ENCODE results near the gene LOXL4. TPM values are rescaled to one million over a fixed set of nuclear protein-coding genes. Genes with fewer than 3 reads are reported as not detected.
A peak's percentile ranks its signal among the peaks of the same experiment; 100 is the strongest.

The LOXL4 gene
- total RNA-seq, 1 donor from 2014 or later: 6.2 TPM

DNA sequence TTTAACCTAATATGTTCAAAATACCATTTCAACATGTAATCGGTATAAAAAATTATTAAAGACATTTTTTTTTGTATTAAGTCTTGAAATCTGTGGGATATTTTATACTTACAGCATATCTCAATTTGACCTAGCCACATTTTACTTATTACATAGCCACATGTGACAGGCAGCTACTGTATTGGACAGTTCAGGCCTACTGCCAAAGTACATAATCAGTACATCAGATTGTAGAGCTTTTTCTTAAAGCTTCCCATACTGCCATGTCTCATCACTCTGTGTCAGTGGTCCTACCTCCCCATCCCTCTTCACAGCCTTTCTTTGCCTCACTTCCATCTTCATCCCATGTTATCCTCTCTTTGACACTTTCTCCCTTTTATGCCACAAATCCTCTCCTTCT lies 43.0 kb downstream of the LOXL4 start:
- intact Hi-C loops (cut with DNase I): no loop called here
- no peaks in the 10 kb centered on the region for H3K9me3 ChIP-seq
- H3K27me3 ChIP-seq: no peaks in the 10 kb centered on the region
- H3K27ac ChIP-seq: no peak overlapping the region
- ATAC-seq: no peak
- H3K4me1 ChIP-seq: no peaks in the 10 kb centered on the region
- TF ChIP-seq, protein P1, sequence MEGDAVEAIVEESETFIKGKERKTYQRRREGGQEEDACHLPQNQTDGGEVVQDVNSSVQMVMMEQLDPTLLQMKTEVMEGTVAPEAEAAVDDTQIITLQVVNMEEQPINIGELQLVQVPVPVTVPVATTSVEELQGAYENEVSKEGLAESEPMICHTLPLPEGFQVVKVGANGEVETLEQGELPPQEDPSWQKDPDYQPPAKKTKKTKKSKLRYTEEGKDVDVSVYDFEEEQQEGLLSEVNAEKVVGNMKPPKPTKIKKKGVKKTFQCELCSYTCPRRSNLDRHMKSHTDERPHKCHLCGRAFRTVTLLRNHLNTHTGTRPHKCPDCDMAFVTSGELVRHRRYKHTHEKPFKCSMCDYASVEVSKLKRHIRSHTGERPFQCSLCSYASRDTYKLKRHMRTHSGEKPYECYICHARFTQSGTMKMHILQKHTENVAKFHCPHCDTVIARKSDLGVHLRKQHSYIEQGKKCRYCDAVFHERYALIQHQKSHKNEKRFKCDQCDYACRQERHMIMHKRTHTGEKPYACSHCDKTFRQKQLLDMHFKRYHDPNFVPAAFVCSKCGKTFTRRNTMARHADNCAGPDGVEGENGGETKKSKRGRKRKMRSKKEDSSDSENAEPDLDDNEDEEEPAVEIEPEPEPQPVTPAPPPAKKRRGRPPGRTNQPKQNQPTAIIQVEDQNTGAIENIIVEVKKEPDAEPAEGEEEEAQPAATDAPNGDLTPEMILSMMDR (IDR thresholded peaks at IDR 0.05): no peak
- no peak for DNase-seq
- no peaks in the 10 kb centered on the region for H3K36me3 ChIP-seq
- no peak overlapping the region for H3K4me3 ChIP-seq

DNA sequence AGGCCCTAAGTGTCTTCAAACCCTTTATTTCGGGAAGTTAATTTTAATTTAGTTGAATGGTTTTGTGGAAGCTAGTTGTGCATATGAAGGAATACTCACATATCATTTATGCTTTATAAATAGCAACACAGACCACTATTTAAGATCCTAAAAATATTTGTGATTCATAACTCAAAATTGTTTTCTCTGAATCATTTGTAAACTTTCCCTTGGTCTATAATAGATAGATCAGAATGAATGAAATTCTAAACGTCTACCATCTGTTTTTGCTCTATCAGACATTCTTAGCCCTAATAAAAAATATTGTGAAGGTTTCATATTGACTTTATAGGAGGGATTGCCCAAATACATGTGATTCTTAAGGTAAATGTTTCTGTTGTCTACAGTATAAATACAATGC lies 43.5 kb downstream of the LOXL4 start:
- no peak for DNase-seq
- no peak for ATAC-seq
- H3K27ac ChIP-seq: no peak overlapping the region
- H3K4me3 ChIP-seq: no peak overlapping the region
- no peaks in the 10 kb centered on the region for H3K27me3 ChIP-seq
- intact Hi-C loops (cut with DNase I): no loop called here
- no peaks in the 10 kb centered on the region for H3K9me3 ChIP-seq
- no peaks in the 10 kb centered on the region for H3K4me1 ChIP-seq
- H3K36me3 ChIP-seq: no peaks in the 10 kb centered on the region
- TF ChIP-seq, protein P1 (IDR thresholded peaks at IDR 0.05): no peak

DNA sequence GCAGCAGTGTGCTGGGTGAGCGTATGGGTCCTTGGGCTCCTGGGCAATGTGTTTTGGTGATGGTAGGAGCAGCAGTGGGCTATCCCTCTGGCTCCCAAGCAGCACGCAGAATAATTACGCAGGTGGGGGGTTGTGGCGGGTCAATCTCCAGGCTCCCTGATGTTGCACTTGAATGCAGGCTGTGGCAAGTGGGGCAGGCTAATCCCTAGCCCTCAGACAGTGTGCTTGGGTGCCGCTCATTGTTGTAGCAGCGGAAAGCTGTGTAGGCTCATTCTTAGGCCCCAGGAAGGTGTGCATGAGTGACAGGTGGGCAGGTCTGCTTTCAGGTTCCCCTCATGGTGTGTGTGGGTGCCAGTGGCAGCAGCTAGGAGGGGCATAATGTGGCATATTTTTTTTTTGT lies 44.1 kb downstream of the LOXL4 start:
- Histone ChIP-seq H3K9me3 (no peaks in the 10 kb centered on the region), H3K27ac (no peak overlapping the region), H3K4me3 (no peak overlapping the region), H3K4me1 (no peaks in the 10 kb centered on the region), H3K36me3 (no peaks in the 10 kb centered on the region), H3K27me3 (no peaks in the 10 kb centered on the region)
- intact Hi-C loops (cut with DNase I): no loop called here
- DNase-seq (no peak), ATAC-seq (peak; percentile 21)
- TF ChIP-seq, protein P1 (IDR thresholded peaks at IDR 0.05): no peak

DNA sequence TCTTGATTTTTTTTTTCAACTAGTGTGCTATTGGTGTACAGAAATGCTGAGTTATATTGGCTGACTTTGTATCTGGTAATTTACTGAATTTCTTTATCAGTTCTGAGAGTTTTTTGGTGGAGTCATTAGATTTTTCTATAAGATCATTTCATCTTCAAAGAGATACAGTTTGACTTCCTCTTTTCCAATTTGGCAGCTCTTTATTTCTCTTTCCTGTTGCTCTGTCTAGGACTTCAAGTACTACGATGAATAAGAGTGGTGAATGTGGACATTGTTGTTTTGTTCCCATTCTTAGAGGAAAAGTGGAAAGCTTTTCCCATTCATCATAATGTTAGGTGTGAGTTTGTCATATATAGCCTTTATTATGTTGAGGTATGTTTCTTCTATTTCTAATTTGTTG lies 50.2 kb downstream of the LOXL4 start:
- no peak for DNase-seq

DNA sequence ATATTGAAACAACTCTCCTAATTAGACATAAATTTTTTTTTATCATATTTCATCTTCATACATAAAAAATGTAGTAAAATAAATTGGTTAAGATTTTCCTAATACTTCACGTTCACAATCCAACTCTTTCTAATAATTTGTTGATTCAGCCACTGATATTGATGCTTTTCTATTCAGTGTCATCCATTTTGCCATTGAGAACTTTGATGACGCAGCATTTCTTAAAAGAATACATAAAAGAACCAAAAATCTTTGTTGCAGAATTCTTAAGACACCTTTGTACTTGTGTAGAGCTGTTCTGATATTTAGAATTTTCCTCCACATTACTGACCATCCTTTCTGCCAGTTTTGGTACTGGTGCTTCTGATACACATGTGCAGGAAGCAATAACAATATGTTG lies 52.6 kb downstream of the LOXL4 start:
- ATAC-seq (no peak), DNase-seq (no peak)
- no peaks in the 10 kb centered on the region for H3K4me1 ChIP-seq
- no peaks in the 10 kb centered on the region for H3K27me3 ChIP-seq
- H3K27ac ChIP-seq: no peak overlapping the region
- intact Hi-C loops (cut with DNase I): no loop called here
- TF ChIP-seq, protein P1 (IDR thresholded peaks at IDR 0.05): no peak
- no peak overlapping the region for H3K4me3 ChIP-seq
- H3K36me3 ChIP-seq: no peaks in the 10 kb centered on the region
- no peaks in the 10 kb centered on the region for H3K9me3 ChIP-seq

More for the DNA sequence above, 50.2 kb downstream of the LOXL4 start:
- no peaks in the 10 kb centered on the region for H3K36me3 ChIP-seq
- TF ChIP-seq, protein P1 (IDR thresholded peaks at IDR 0.05): no peak
- no peak overlapping the region for H3K4me3 ChIP-seq
- no peaks in the 10 kb centered on the region for H3K9me3 ChIP-seq
- H3K27me3 ChIP-seq: no peaks in the 10 kb centered on the region
- intact Hi-C loops (cut with DNase I): no loop called here
- H3K27ac ChIP-seq: no peak overlapping the region
- ATAC-seq: no peak
- no peaks in the 10 kb centered on the region for H3K4me1 ChIP-seq

DNA sequence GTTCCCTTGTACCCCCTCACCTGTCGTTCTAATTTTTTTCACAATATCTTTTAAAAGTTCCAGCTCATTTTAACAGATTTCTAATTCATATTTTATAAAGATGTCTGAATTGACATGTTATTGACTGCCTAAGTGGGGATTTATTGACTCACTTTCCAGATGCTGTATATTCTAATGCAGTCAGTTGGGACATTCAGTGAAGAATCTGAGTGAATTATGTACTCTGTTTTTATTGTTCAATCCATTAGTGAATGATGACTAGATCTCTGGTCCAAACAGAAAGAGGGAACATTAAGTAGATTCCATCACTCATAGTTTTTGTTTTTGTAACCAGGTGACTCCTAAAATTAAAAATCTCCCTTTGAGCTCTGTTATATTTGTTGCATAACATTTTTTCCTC lies 54.3 kb downstream of the LOXL4 start:
- H3K27ac ChIP-seq: no peak overlapping the region
- TF ChIP-seq, protein P1 (IDR thresholded peaks at IDR 0.05): no peak
- intact Hi-C loops (cut with DNase I): no loop called here
- H3K4me1 ChIP-seq: no peaks in the 10 kb centered on the region
- H3K4me3 ChIP-seq: no peak overlapping the region
- no peaks in the 10 kb centered on the region for H3K27me3 ChIP-seq
- no peak for DNase-seq
- H3K36me3 ChIP-seq: peaks cover 12% of the 10 kb centered on the region
- H3K9me3 ChIP-seq: no peaks in the 10 kb centered on the region
- no peak for ATAC-seq

Measured in upper lobe of right lung (tissue), 1 donor.